Activated CD8-positive, alpha-beta memory T cell treated with anti-CD3 and anti-CD28 coated beads, Interleukin-2, amount 50 U/mL, for 4 hours (primary cell): Measurements from ENCODE around the gene ZBTB38.

Experiments used
- DNase-seq: peaks from one replicate; pipeline ENCODE4 v3.0.0-alpha.2; 2020

The ZBTB38 gene

GRCh38 chr3:141368062-141368924 is at the start of gene ZBTB38:
Gene ZBTB38 (plus strand): TSS chr3:141368504. CDS start chr3:141442389, 73,885 bp downstream.
- DNase-seq = no peak

DNA sequence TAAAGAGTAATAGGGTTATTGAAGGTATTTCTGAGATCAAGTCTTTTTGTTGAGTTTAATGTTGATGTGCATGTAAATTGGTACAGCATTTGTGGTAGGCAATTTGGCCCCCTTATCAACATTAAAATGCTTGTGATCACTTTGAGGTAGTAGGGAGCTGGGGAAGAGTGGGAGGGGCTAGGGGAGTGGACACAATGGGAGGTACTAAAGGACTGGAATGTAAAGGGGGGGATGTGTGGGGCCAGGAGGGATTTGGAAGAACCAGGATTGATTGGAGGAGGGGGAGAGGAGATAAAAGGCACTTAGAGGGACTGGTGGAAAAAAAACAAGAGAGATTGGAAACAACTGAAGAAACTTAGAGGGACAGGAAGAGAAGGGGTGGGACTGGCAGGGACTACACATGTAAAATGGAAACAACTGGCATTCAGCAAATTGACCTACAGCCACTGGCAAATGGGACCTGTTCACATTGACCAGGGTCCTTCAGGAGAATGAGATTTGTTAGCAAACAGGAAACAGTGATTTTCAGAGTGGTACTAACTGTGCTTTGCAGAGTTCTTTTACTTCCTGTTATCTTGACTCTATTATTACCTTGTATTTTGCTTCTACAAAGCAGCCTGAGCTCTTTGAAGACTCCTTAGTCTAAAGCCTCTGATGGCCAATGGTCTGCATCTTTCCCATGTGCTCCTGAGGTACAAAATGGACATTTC is 47.8 kb upstream of the ZBTB38 start:
- no peak for DNase-seq

DNA sequence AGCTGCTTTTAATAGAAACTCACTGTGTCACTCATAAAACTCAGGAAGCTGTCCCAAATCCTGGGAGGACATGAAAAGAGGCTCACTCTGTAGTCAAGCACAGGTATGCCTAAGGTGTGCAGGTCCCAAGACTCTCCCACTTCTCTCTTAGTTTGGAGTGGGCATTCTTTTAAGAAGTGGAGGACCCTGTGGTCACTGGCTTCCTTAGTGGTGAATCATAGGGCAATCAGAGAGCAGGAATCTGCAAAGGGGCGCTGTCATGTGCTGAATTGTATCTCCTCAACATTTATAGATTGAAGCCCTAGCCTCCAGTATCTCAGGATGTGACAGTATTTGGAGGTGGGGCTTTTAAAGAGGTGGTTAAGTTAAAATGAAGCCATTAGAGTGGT is 47.2 kb upstream of the ZBTB38 start:
- DNase-seq = no peak

DNA sequence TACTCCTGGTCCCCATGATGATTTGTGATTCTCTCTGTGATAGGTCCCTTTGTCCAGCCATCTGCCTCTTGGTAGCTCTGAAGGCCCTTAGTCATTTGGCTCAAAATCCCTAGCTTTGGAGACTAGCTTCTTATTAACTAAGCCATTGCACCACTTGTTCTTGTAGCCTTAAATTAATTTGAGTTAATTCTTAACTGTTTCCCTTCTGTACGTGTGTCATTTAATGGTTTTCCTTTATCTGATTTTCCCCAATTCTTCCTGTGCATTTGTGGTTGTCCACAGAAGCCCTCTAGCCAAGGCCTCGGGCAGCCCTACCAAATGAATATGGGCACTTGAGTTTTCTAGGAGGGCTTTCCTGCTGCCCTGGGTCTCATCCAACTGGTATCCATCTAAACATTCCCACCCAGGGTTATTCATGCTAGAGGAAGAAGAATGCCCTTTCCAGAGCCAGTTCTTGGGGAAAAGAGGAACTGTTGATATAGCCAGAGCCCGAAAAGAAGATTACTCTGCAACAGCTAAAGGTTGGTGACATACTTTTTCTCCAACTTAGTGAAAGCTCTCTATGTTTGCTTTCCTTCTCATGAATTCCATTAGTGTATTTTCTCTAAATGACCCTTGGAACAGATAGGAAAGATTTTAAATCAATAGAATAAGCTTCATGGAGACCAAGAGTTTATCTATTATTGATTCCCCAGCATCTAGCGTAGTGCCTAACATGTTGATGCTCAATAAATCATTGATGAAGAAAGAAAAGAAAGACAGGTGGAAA is 44.2 kb upstream of the ZBTB38 start:
- no peak for DNase-seq

DNA sequence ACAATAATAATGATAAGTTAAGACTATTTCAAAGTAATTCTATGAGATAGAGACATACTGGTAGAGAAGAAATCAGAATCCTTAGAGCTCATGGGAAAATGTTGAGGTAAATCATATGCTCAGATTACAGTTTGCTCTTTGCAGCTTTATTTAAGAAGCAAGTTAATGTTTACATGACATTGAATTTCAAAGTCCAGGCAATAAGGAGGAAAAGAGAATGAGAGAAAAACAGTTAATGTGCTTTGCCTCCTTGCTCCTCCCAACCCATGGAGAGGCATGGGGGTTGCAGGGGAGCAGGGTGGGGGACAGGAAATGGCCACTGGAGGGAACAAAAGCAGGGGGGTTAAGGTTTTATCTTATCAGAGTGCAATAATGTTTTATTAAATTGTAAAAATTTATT is 42.2 kb upstream of the ZBTB38 start:
- no peak for DNase-seq

GRCh38 chr3:141326626-141327025 is 41.7 kb upstream of the ZBTB38 start:
- no peak for DNase-seq

DNA sequence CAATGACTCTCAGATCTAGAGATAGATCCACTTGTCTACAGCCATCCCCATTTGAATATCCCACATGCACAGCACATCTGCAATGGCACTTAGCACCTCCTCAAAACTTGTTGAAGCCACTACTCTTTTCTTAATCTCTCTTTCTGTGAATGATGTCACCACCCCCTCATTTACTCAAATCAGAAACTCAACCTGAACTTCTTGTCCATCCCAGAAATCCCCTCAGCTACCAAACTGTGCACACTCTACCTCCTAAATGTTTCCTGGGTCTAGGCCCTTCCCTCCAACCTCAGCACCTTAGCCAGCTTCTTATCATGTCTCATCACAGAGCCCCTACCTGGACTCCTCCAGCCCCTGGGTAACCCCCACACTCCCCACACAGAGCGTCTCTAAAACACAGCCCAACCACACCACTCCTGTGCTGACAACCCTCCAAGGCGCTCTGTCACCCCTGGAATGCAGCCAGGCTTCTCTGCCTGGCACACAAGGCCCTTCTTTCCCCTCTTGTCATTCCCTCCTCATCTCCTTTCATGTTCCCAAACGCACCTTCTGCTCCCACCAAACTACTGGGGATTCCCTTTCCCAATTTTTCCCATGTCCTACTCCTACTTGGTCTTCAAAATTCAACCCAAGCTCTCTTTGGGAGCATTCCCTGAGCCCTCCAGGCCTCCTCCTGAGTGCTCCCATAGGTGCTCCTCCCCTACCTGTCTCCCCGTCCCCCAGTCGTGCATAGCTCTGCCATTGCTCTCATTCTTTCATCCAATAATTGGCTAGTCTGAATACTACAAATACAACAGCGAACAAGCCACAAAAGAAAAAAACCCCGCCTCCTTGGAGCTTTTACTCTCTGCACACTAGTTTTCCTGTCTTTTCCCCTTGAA is 39.8 kb upstream of the ZBTB38 start:
- DNase-seq = no peak

GRCh38 chr3:141330235-141330634 is 38.1 kb upstream of the ZBTB38 start:
- no peak for DNase-seq

DNA sequence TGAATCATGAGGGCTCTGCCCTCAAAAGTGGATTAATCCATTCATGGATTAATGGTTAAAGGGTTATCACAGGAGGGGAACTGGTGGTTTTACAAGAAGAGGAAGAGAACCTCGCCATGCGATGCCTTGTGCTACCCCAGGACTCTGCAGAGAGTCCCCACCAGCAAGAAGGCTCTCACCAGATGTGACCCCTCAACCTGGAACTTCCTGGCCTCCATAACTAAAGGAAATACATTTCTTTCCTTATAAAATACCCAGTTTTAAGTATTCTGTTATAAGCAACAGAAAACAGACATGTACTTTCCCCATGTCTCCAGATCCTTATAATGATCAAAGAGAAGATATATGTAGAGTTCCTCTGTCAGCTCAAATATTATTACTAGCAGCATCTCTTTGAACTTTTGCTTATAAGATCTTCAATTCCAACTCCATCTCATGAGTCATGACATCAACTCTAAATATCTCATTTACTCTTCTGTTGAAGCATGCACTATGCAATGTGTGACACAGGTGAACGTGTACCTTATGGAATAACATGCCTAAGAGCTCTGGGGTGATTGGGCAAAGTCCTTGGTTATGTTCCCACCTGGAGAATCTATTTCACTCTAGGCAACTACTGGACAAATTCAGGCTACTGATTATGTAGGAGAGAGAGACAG is 37.5 kb upstream of the ZBTB38 start:
- no peak for DNase-seq

DNA sequence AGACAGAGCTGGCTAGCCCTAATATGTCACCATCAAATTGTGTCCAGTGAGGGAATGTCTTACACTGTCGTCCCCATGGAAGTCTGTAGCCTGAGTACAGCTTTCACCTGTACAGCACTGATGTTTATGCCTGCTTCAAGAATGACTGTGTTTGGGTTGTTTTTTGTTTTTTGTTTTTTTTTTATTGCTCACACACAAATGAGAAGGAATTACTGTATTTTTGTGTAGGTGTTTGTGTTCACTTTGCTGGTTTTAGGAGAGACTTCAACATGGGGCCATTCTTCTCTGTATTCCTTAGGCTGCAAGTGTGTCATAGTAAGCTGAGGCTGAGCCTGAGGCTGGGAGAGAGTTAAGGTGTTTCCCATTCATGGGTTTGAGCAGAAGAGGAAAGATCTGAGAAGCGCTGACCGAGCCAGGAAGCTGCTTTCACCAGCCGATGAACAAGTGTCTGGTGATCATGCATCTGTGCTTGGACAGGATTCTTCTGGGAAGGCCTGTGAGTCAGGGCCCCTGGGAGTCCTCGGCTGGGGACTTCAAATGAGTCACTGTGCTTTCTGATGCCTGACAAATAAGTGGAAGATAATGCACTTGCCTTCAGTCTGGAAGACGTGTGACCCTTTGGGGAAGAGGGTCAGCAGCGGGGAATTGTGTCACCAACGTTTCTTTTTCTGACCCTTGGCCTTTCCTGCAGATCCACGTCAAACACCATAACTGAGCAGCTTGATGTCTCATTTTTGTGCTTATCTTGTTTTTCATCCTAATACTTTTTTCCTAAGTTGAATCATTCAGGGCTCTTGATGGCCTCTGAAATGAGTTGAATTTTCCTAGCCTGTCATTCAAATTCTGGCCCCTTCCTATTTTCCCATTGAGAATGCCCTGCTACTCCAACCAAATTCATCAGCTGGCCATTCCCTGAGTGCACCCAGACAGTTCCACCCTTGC is 36.7 kb upstream of the ZBTB38 start:
- no peak for DNase-seq

DNA sequence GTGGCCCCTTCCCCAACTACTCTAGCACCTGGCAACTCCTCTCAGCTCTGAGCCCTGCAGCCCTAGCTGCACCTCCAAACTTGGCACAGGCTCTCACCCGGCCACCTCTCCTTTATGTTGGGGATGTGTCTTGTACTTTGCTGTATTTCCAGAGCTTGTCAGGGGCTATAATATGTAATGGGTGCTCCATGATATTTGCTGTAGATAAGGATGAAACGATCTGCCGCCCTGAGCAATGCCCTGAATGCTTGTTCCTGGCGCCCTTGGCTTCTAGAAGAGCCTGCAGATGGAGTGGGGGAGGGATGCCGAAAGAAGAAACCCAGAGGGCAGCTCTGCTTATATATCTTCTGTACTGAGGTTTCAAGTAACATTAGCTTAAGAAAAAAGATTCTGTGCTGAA is 35.9 kb upstream of the ZBTB38 start:
- DNase-seq = no peak

DNA sequence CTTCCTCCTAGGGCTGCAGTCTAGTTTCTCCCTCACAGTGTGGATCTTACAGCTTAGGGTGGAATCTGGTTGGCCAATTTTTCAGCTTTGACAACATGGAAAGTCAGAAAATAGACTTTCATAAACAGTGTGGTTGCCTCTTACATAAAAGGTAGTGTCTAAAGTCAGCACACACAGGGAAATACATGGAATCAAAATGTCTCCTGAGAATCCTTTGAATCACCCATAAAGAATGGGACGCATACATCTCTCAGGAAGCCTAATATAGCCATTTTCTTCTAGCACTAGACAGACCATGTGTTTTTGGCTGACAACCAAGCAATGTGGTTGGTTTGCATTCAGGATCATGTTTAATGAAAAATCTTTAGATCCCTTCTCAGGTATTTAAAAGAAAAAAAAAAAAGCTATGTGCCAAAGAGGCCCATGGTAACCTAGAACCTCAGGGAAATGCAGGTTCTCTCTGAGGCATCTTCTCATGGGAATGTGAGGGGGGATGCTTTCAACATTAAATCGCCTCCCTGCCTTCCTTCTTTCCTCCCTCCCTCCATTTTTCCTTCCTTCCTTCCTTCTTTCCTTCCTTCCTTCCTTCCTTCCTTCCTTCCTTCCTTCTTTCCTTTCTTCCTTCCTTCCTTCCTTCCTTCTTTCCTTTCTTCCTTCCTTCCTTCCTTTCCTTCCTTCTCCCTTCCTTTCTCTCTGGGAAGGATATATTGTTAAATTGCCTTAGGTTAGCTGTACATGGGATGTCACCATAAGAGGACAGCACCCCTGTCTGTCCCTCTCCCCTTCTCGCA is 34.3 kb upstream of the ZBTB38 start:
- no peak for DNase-seq

DNA sequence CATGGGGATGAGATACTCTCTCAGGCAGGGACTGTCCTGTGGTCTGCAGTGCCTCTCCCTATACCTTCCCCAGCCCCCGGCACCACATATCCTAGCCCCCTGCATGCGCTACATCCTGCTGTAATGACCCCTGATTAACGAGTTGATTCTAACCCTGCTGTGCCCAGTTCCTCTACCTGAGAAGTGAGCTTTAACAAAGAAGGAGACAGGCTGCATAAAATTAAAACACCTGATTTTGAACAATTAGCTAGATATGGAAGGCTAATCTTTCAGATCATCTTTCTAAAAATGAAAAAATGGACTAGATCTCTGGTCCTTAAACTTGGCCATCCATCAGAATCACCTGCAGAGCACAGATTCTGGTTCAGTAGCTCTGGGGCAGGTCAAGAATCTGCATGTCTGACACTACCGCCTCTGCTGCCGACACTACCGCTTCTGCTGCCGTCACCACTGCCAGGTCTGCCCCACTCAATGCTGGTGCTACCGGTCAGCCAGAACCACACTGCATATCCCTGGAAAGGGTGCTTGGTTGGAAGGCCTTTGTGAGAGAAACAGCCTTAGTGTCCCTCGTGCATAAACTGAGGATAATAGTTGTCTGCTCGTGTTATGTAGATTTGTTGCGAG is 33.6 kb upstream of the ZBTB38 start:
- no peak for DNase-seq

DNA sequence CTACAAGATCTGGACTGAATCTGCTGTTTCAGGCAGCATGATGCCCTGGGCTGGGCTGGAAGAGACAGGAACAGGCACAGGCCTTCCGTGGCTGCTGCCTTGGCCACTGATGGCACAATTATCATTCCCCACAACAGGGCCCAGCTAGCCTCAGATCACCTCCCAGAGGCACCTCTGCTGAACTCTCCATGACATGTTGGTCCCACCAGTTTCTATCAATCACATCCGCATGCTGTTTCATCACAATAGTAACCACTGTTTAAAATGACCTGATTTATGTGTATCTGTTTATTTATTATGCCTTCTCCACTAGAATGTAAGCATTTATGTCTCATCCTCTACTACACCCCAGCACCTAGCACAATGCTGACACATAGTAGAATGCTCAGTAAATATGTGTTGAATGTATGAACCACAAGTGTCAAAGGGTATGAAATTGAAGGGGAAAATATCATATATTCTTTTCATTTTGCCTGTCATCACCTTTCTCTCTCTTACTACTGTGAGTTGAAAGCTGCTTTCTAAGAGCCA is 32.7 kb upstream of the ZBTB38 start:
- no peak for DNase-seq

DNA sequence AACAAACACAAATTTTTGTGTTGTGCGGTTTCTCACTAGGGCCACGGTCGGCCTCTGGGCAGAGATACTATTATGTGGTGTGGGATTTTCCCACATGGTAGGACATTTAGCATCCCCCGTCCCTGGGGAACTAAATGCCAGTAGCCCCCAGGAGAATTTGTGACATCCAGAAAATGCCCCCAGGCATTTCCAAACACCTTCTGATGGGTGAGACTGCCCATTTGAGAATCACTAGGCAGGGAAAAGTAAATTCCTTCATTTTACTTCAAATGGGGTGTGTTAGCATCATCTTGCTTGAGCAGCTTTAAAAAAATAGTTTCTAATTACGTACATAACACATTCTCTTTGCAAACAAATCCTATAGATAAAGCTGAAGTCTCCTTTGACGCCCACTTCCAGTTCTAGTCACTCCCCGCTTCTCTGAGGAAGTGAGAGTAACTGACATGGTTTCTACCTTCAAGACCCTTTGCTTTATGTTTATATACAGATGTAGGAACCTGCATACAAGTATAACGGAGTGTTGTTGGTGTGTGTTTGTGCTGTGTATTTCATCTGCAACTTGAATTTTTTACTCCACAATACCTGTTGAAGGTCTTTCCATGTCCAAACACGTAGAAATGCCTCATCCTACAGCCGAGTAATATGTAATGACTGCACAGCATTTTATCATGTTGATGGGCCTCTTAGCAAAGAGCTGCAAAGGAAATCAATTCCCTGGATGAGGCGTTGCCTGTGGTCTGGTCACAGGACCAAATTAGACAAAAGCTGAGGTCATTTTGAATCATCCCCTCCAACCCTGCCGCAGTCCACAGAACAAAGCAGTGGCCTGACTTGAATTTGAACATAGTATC is 31.4 kb upstream of the ZBTB38 start:
- no peak for DNase-seq

GRCh38 chr3:141337523-141337854 is 30.8 kb upstream of the ZBTB38 start:
- no peak for DNase-seq

DNA sequence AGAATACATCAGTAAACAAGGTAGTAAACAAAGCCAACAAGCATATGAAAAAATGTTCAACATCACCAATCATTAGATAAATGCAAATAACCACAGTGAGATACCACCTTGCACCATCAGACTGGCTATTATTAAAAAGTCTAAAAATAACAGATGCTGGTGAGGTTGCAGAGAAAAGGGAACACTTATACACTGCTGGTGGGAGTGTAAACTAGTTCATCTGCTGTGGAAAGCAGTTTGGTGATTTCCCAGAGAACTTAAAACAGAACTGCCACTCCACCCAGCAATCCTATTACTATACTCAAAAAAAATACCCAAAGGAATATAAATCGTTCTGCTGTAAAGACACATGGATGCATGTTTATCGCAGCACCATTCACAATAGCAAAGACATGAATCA is 30.3 kb upstream of the ZBTB38 start:
- DNase-seq = no peak

DNA sequence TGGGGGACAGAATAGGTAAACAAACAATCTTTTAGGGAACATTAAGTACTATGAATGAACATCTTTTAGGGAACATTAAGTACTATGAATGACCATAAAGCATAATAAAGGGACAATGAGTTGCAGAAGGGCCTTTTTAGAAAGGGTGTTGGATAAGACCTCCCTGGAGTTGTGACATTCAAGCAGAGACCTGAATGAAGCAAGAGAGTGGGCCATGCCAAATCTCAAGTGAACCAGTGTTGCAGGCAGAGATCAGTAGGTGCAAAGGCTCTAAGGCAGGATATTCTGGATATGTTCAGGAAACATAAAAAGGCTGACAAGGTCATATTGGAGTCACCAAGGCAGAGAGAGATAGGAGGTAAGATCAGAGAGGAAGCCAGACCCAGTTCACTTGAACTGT is 29.4 kb upstream of the ZBTB38 start:
- DNase-seq = no peak
